ENCODE measurements around the gene P4HB.

DNA sequence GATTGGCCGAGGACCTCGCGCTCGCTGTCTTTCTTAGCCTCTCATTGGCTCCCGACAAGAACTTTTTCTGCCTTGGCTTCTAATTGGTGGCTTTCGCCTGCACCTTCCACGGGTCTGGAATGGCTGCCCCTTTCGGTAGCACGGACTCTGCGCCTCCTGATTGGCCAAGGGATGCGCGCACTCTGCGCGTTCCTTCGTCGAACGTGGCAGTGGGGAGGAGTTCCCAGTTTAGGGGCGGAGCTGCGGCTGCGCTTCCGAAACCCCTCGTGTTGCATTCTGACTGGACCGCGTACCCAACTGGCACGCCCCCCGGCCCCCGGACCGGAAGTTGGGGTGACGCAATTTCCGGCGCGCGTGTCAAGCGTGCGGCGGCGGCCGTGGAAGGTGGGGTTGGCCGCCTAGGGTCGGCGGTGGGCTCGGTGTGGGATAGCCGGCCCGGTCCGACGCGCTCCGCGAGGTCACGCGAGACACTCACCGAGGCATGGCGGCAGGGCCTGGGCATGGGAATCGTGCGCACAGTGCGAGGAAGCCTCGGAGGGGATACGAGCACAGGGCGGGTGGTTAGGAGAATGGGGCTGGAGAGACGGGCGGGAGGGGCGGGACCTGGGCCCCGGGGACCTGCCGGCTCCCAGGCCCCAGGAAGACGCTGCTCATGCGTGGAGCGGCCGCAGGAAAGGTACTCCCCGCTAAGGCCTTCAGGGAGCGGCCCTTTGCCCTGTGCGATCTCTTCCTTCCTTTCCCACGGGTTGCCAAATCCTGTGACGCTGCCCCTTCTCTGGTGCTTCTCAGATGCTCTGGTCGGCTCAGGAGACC is 627 bp upstream of the P4HB start:
- TF ChIP-seq, protein P1, sequence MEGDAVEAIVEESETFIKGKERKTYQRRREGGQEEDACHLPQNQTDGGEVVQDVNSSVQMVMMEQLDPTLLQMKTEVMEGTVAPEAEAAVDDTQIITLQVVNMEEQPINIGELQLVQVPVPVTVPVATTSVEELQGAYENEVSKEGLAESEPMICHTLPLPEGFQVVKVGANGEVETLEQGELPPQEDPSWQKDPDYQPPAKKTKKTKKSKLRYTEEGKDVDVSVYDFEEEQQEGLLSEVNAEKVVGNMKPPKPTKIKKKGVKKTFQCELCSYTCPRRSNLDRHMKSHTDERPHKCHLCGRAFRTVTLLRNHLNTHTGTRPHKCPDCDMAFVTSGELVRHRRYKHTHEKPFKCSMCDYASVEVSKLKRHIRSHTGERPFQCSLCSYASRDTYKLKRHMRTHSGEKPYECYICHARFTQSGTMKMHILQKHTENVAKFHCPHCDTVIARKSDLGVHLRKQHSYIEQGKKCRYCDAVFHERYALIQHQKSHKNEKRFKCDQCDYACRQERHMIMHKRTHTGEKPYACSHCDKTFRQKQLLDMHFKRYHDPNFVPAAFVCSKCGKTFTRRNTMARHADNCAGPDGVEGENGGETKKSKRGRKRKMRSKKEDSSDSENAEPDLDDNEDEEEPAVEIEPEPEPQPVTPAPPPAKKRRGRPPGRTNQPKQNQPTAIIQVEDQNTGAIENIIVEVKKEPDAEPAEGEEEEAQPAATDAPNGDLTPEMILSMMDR (IDR thresholded peaks at IDR 0.05), result peak in 1 of 3 donors; percentile 88
- peak in 1 of 2 donors; percentile 98 for TF ChIP-seq POLR2A (IDR thresholded peaks at IDR 0.05)

All from lower leg skin (tissue), 3 donors.